ENCODE measurements around the gene DHRS7B. TPM values are rescaled to one million over a fixed set of nuclear protein-coding genes. Genes with fewer than 3 reads are reported as not detected.

The DHRS7B gene
- total RNA-seq, 4 donors from 2014 or later, result 24.0 to 30.3 (median 28.8) TPM

DNA sequence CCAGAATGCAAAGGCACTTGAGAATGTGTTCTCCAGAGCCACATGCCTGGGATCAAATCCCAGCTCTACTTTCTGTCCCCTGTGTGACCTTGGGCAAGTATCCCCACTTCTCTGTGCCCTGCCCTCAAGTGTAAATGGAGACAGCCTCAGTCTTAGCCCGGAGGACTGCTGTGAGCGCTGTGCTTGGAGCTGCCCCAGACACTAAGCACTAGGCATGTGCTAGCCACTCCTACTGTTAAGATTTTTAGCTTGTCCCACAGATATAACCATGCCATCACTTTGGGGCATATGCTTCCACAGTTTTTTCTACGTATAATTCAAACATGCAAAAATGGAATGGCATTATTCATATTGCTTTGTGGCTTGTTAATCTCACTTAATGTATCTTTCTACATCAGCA lies 57.8 kb downstream of the DHRS7B start:
- TF ChIP-seq, protein P1, sequence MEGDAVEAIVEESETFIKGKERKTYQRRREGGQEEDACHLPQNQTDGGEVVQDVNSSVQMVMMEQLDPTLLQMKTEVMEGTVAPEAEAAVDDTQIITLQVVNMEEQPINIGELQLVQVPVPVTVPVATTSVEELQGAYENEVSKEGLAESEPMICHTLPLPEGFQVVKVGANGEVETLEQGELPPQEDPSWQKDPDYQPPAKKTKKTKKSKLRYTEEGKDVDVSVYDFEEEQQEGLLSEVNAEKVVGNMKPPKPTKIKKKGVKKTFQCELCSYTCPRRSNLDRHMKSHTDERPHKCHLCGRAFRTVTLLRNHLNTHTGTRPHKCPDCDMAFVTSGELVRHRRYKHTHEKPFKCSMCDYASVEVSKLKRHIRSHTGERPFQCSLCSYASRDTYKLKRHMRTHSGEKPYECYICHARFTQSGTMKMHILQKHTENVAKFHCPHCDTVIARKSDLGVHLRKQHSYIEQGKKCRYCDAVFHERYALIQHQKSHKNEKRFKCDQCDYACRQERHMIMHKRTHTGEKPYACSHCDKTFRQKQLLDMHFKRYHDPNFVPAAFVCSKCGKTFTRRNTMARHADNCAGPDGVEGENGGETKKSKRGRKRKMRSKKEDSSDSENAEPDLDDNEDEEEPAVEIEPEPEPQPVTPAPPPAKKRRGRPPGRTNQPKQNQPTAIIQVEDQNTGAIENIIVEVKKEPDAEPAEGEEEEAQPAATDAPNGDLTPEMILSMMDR (IDR thresholded peaks at IDR 0.05), result no peak
- TF ChIP-seq EP300 (IDR thresholded peaks at IDR 0.05), result no peak
- TF ChIP-seq POLR2AphosphoS5 (IDR thresholded peaks at IDR 0.05), result no peak
- no peak for TF ChIP-seq POLR2A (IDR thresholded peaks at IDR 0.05; ENCODE audit: low read depth)
- no peak overlapping the region for H3K27ac ChIP-seq (replicated peaks in 1 of 4)
- intact Hi-C loops (cut with DNase I), result no loop called here
- 91% methylated on average over 3 of the region's 3 CpGs for WGBS
- H3K4me3 ChIP-seq, result no peak overlapping the region
- H3K36me3 ChIP-seq, result peaks cover 8 to 62% (median 47%) of the 10 kb centered on the region in 4 donors
- peaks cover 0 to 12% (median 3%) of the 10 kb centered on the region in 4 donors for H3K4me1 ChIP-seq
- no peaks in the 10 kb centered on the region for H3K9me3 ChIP-seq
- no peaks in the 10 kb centered on the region for H3K27me3 ChIP-seq
- no peak for DNase-seq (ENCODE audit: extremely low spot score)

DNA sequence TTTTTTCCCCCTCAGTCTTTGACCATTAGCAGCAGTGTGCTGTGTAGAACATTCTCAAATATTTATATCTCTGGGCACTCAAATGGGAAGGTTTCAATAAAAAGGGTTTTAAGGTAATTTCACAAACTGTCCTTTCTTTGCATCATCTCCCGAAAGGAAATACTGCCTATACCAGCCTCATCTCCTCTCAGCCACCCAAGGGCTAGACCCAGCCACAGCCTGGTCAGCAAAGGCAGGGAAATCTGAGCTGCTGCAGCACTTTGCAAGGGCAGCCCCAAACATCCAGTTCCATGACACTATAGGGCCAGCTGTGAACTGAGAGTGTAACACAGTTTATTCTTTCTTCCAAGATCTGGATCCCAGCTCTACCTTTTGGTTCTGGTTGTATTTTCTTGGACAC lies 58.3 kb downstream of the DHRS7B start:
- peaks cover 8 to 61% (median 45%) of the 10 kb centered on the region in 4 donors for H3K36me3 ChIP-seq
- DNase-seq (ENCODE audit: extremely low spot score), result no peak
- WGBS, result 91% methylated on average over 1 of the region's 1 CpG
- no peaks in the 10 kb centered on the region for H3K27me3 ChIP-seq
- TF ChIP-seq, protein P1 (IDR thresholded peaks at IDR 0.05), result no peak
- TF ChIP-seq POLR2AphosphoS5 (IDR thresholded peaks at IDR 0.05), result no peak
- no peak for TF ChIP-seq POLR2A (IDR thresholded peaks at IDR 0.05; ENCODE audit: low read depth)
- TF ChIP-seq EP300 (IDR thresholded peaks at IDR 0.05), result no peak
- H3K27ac ChIP-seq (replicated peaks in 1 of 4), result no peak overlapping the region
- no peak overlapping the region for H3K4me3 ChIP-seq
- intact Hi-C loops (cut with DNase I), result no loop called here
- H3K4me1 ChIP-seq, result peaks cover 0 to 12% (median 3%) of the 10 kb centered on the region in 4 donors
- H3K9me3 ChIP-seq, result no peaks in the 10 kb centered on the region

DNA sequence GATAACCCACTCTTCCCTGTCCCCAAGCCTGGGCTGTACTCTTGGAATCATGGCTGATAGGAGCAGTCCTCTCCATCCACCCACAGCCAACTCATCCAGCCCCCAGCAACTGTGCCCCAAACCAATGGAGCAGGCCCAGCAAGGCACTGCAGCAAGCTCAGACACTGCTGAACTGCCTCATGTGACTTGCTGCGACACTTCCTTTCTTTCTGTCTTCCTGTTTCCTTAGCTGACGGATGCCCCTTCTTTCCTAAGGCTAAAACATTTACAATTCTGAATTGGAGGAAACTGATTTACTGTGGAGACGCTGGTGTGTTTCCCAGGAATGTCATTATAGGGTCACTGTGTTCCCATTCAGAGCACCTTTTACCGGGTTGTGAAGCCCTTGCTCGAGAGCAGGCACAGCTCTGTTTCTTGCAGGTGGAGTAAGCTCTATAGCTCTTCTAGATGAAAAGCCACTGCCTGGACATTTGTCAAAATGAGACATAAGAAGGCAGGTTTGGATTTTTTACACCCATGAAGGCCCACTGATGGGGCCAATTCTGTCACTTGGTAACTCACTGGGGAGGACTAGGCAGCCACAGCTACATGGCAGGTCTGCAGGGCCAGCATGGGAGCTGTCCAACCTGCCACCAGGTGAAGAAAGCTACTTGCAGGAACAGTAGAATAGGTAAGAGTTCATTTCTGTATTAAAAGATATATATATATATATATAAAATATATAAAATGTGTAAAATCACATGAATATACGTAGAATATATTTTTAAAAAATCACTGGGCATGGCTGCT lies 59.8 kb downstream of the DHRS7B start:
- intact Hi-C loops (cut with DNase I), result no loop called here
- H3K36me3 ChIP-seq, result peaks cover 8 to 65% (median 45%) of the 10 kb centered on the region in 4 donors
- DNase-seq (ENCODE audit: extremely low spot score), result no peak
- WGBS, result 75% methylated on average over 6 of the region's 6 CpGs
- H3K27me3 ChIP-seq, result no peaks in the 10 kb centered on the region
- peak overlapping the region in 1 of 4 donors; percentile 34 for H3K27ac ChIP-seq (replicated peaks in 1 of 4)
- peaks cover 3 to 18% (median 13%) of the 10 kb centered on the region in 4 donors for H3K4me1 ChIP-seq
- H3K4me3 ChIP-seq, result no peak overlapping the region
- H3K9me3 ChIP-seq, result no peaks in the 10 kb centered on the region
- TF ChIP-seq EP300 (IDR thresholded peaks at IDR 0.05) (no peak), POLR2AphosphoS5 (IDR thresholded peaks at IDR 0.05) (peak; percentile 15 to 28)

DNA sequence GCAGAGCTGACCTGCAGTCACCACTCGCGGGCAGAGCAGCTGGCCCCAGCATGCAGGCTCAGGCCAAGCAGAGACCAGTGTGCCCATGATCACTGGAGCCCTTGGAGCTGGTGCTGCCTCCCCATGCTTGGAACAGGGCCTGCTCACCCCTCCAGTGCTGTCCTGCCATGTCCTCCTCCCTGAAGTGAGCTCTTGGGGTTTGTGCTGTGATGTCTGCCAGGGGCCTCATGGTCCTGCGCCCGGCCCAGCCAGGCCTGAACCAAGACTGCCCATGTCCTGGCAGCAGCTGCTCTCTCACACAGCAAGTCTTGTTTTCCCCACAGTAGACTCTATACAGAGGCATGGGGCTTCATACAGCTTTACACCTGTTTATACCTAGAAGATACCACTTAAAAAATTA lies 62.6 kb downstream of the DHRS7B start:
- peaks cover 11 to 33% (median 19%) of the 10 kb centered on the region in 4 donors for H3K4me1 ChIP-seq
- no peak for DNase-seq (ENCODE audit: extremely low spot score)
- peaks cover 3 to 63% (median 36%) of the 10 kb centered on the region in 4 donors for H3K36me3 ChIP-seq
- no peak overlapping the region for H3K27ac ChIP-seq (replicated peaks in 1 of 4)
- no peak overlapping the region for H3K4me3 ChIP-seq
- intact Hi-C loops (cut with DNase I), result no loop called here
- TF ChIP-seq POLR2AphosphoS5 (IDR thresholded peaks at IDR 0.05) (no peak), POLR2A (IDR thresholded peaks at IDR 0.05; ENCODE audit: low read depth) (no peak), EP300 (IDR thresholded peaks at IDR 0.05) (no peak)
- TF ChIP-seq, protein P1 (IDR thresholded peaks at IDR 0.05), result no peak
- no peaks in the 10 kb centered on the region for H3K27me3 ChIP-seq
- WGBS, result 85% methylated on average over 2 of the region's 4 CpGs
- no peaks in the 10 kb centered on the region for H3K9me3 ChIP-seq

DNA sequence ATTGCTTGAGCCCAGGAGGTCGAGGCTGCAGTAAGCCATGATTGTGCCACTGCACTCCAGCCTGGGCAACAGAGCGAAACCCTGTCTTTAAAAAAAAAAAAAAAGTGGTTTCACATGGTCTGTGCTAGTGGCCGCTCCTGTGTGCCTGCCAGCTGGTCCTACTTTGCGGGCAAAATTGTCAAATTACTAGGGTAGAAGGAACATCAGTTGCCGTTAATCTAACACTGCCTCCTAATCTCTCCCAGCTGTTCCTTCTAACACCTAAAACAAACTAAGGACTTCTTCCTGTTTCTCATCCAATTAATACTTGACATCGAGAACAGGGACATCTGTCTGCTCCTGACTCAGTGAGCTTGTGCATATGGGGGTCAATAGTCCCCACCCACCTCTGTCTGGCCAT lies 63.3 kb downstream of the DHRS7B start:
- no peak for DNase-seq (ENCODE audit: extremely low spot score)
- Histone ChIP-seq H3K27ac (replicated peaks in 1 of 4) (peak overlapping the region in 1 of 4 donors; percentile 1), H3K9me3 (no peaks in the 10 kb centered on the region), H3K4me3 (no peak overlapping the region), H3K4me1 (peaks cover 17 to 37% (median 26%) of the 10 kb centered on the region in 4 donors), H3K36me3 (peaks cover 0 to 56% (median 29%) of the 10 kb centered on the region in 4 donors), H3K27me3 (no peaks in the 10 kb centered on the region)
- WGBS, result 88% methylated on average over 6 of the region's 6 CpGs
- TF ChIP-seq POLR2A (IDR thresholded peaks at IDR 0.05; ENCODE audit: low read depth), result no peak
- TF ChIP-seq POLR2AphosphoS5 (IDR thresholded peaks at IDR 0.05), result no peak
- TF ChIP-seq, protein P1 (IDR thresholded peaks at IDR 0.05), result no peak
- TF ChIP-seq EP300 (IDR thresholded peaks at IDR 0.05), result no peak
- intact Hi-C loops (cut with DNase I), result no loop called here

Measured in esophagus muscularis mucosa (tissue), 4 donors.